Transverse colon (tissue), 4 donors: ENCODE results near the gene STMP1. TPM values are rescaled to one million over a fixed set of nuclear protein-coding genes. Genes with fewer than 3 reads are reported as not detected.

Source experiments
- DNase-seq: peaks from one replicate; pipeline ENCODE4 v3.0.0-alpha.2; 2019
- H3K27ac ChIP-seq, 4 donors: fragments of 200-600 bp; sonication (generic); 2 replicates each; pipeline ENCODE4 v1.5.1; 2016 to 2018; ENCODE audit warnings: inconsistent platforms in 4 of 4
- H3K27me3 ChIP-seq: fragments of 200-600 bp; sonication (generic); 2 replicates; pipeline ENCODE4 v1.5.1; 2017; ENCODE audit warnings: inconsistent platforms
- H3K36me3 ChIP-seq, 4 donors: fragments of 200-600 bp; sonication (generic); 2 replicates each; pipeline ENCODE4 v1.5.1; 2017 to 2019; ENCODE audit warnings: inconsistent platforms in 4 of 4
- H3K4me1 ChIP-seq, 4 donors: fragments of 200-600 bp; sonication (generic); 2 replicates each; pipeline ENCODE4 v1.5.1; 2017 to 2020; ENCODE audit warnings: inconsistent platforms in 4 of 4
- H3K4me3 ChIP-seq, 4 donors: fragments of 200-600 bp; sonication (generic); 1 replicate in 1 of 4; 2 replicates in 3 of 4; pipeline versions ENCODE4 v1.5.1 to v1.6.1; 2017 to 2019; ENCODE audit warnings: inconsistent platforms in 4 of 4
- H3K9me3 ChIP-seq, 2 donors: fragments of 200-600 bp; sonication (generic); 2 replicates each; pipeline ENCODE4 v1.5.1; 2017 to 2019; ENCODE audit warnings: inconsistent platforms in 2 of 2
- CTCF ChIP-seq, 5 experiments: fragments of 200-600 bp in 3 of 5; fragments of 450-650 bp in 2 of 5; sonication (generic) in 3 of 5; IDR thresholded peaks; 1 replicate in 2 of 5; 2 replicates in 3 of 5; pipeline ENCODE4 v1.5.1; 2016 to 2017; ENCODE audit warnings: antibody characterized with exemption in 5 of 5, inconsistent platforms in 3 of 5, mild to moderate bottlenecking in 2 of 5, moderate library complexity in 1 of 5
- EP300 ChIP-seq: sonication (generic); formaldehyde crosslinking; IDR thresholded peaks from one replicate; pipeline ENCODE4 v1.6.1; 2017; ENCODE audit warnings: antibody characterized with exemption, low read depth
- POLR2A ChIP-seq: fragments of 450-650 bp; IDR thresholded peaks from one replicate; pipeline ENCODE4 v1.6.1; 2016; ENCODE audit warnings: antibody characterized with exemption, mild to moderate bottlenecking, moderate library complexity
- POLR2AphosphoS5 ChIP-seq, 3 donors: sonication (generic); formaldehyde crosslinking; IDR thresholded peaks; one replicate each; pipeline ENCODE4 v1.6.1; 2016; ENCODE audit warnings: antibody characterized with exemption in 3 of 3
- WGBS, 2 donors: methylation state at CpG; one replicate each; pipeline ENCODE4 v1.1.5; 2018; ENCODE audit warnings: low coverage in 1 of 2; 5-methylcytosine and 5-hydroxymethylcytosine counted together
- in situ Hi-C, 4 donors: fragments of 200-750 bp; cut with MboI; loops; one replicate each; pipeline versions ENCODE4 v1.15.0 to v1.15.1; 2017; ENCODE audit warnings: low sequenced_read_pairs in 3 of 4, low pct_ligation_motif_present in 1 of 4, low pct_unique_long_range_greater_than_20kb in 1 of 4
- intact Hi-C: fragments of 100-400 bp; cut with DNase I; formaldehyde crosslinking; loops from one replicate; pipeline ENCODE4 v1.15.1; 2023; ENCODE audit warnings: low total_unique reads
- total RNA-seq, 4 donors: library from RNA; depleted of rRNA; stranded (reverse); fragments of >200 nt; gene quantifications; one replicate each; pipeline ENCODE4 v1.1.0, GENCODE V29; 2016

STMP1 gene
- total RNA-seq, 4 donors from 2014 or later, result 3.0 to 21.6 (median 12.0) TPM

GRCh38 chr7:135715673-135716072 lies 53.4 kb downstream of the STMP1 start:
- no peaks in the 10 kb centered on the region for H3K36me3 ChIP-seq
- no peaks in the 10 kb centered on the region for H3K4me1 ChIP-seq
- TF ChIP-seq EP300 (no peak), POLR2AphosphoS5 (IDR thresholded peaks at IDR 0.05) (no peak), CTCF (IDR thresholded peaks at IDR 0.05) (no peak), POLR2A (no peak)
- intact Hi-C loops (no loop called here), in situ Hi-C loops (no loop called here)
- no peak overlapping the region for H3K4me3 ChIP-seq
- no peaks in the 10 kb centered on the region for H3K27me3 ChIP-seq
- no peak for DNase-seq
- H3K27ac ChIP-seq, result no peak overlapping the region
- 80 to 86% methylated on average over 1 of the region's 1 CpG for WGBS, 2 donors
- no peaks in the 10 kb centered on the region for H3K9me3 ChIP-seq

- 71% methylated on average over 9 of the region's 9 CpGs; no CpG with 5 or more reads in 1 of the 2 donors for WGBS, 2 donors
Measured at GRCh38 chr7:135716677-135717238, 54.4 kb downstream of the STMP1 start.

GRCh38 chr7:135717693-135718092 lies 55.4 kb downstream of the STMP1 start:
- DNase-seq, result no peak
- Histone ChIP-seq H3K27ac (no peak overlapping the region), H3K36me3 (no peaks in the 10 kb centered on the region), H3K9me3 (no peaks in the 10 kb centered on the region), H3K4me3 (no peak overlapping the region), H3K27me3 (no peaks in the 10 kb centered on the region), H3K4me1 (no peaks in the 10 kb centered on the region)
- WGBS, 2 donors, result 70 to 85% methylated on average over 2 to 3 of the region's 3 CpGs
- TF ChIP-seq EP300 (no peak), CTCF (IDR thresholded peaks at IDR 0.05) (no peak), POLR2AphosphoS5 (IDR thresholded peaks at IDR 0.05) (no peak), POLR2A (no peak)
- intact Hi-C loops (no loop called here), in situ Hi-C loops (no loop called here)

More at GRCh38 chr7:135716677-135717238, 54.4 kb downstream of the STMP1 start:
- Histone ChIP-seq H3K9me3 (no peaks in the 10 kb centered on the region), H3K36me3 (no peaks in the 10 kb centered on the region), H3K4me1 (no peaks in the 10 kb centered on the region), H3K4me3 (no peak overlapping the region), H3K27ac (no peak overlapping the region), H3K27me3 (no peaks in the 10 kb centered on the region)
- intact Hi-C loops (no loop called here), in situ Hi-C loops (no loop called here)
- no peak for DNase-seq
- no peak for TF ChIP-seq CTCF (IDR thresholded peaks at IDR 0.05)
- TF ChIP-seq EP300, result no peak
- no peak for TF ChIP-seq POLR2A
- no peak for TF ChIP-seq POLR2AphosphoS5 (IDR thresholded peaks at IDR 0.05)

- H3K9me3 ChIP-seq, result no peaks in the 10 kb centered on the region
- H3K36me3 ChIP-seq, result no peaks in the 10 kb centered on the region
- DNase-seq, result no peak
- 56 to 62% methylated on average over 2 of the region's 2 CpGs for WGBS, 2 donors
- no peaks in the 10 kb centered on the region for H3K27me3 ChIP-seq
- intact Hi-C loops, result no loop called here
- H3K4me3 ChIP-seq, result no peak overlapping the region
- in situ Hi-C loops, result no loop called here
- TF ChIP-seq CTCF (IDR thresholded peaks at IDR 0.05) (no peak), EP300 (no peak), POLR2AphosphoS5 (IDR thresholded peaks at IDR 0.05) (no peak), POLR2A (no peak)
- no peaks in the 10 kb centered on the region for H3K4me1 ChIP-seq
- H3K27ac ChIP-seq, result no peak overlapping the region
Measured at GRCh38 chr7:135718219-135718618, 55.9 kb downstream of the STMP1 start.
